Testis (tissue), 3 donors: ENCODE data around the gene LIMA1. TPM values are rescaled to one million over a fixed set of nuclear protein-coding genes. Genes with fewer than 3 reads are reported as not detected.

ENCODE experiments used
- DNase-seq: peaks from one replicate; pipeline ENCODE4 v3.0.0-alpha.2; 2019
- H3K27ac ChIP-seq, 2 donors: fragments of 200-600 bp; sonication (generic); one replicate each; pipeline ENCODE4 v1.5.1; 2019
- H3K27me3 ChIP-seq: fragments of 200-600 bp; sonication (generic); one replicate; pipeline ENCODE4 v1.5.1; 2019
- H3K36me3 ChIP-seq: fragments of 200-600 bp; sonication (generic); one replicate; pipeline ENCODE4 v1.5.1; 2017; ENCODE audit warnings: low read depth; ENCODE audit errors: missing control alignments
- H3K4me1 ChIP-seq: fragments of 200-600 bp; sonication (generic); one replicate; pipeline ENCODE4 v1.5.1; 2019
- H3K4me3 ChIP-seq, 2 donors: fragments of 200-600 bp; sonication (generic); one replicate each; pipeline ENCODE4 v1.5.1; 2017 to 2019
- H3K9me3 ChIP-seq: fragments of 200-600 bp; sonication (generic); one replicate; pipeline ENCODE4 v1.5.1; 2017
- POLR2A ChIP-seq: fragments of 450-650 bp; IDR thresholded peaks from one replicate; pipeline ENCODE4 v1.6.1; 2017; ENCODE audit warnings: antibody characterized with exemption, mild to moderate bottlenecking, moderate library complexity
- WGBS, 2 donors: methylation state at CpG; one replicate each; pipeline ENCODE4 v1.1.5; 2018; 5-methylcytosine and 5-hydroxymethylcytosine counted together
- intact Hi-C: fragments of 100-400 bp; cut with DNase I; formaldehyde crosslinking; loops from one replicate; pipeline ENCODE4 v1.15.1; 2023; ENCODE audit warnings: low total_unique reads
- polyA plus RNA-seq: library from polyadenylated mRNA; stranded (reverse); fragments of 350-450 nt; fragmentation: Illumina TruSeq; extraction: RNeasy Lipid Tissue Mini Kit (QIAGEN cat#74804); gene quantifications from one replicate; pipeline ENCODE4 v1.2.3, GENCODE V29; 2014; ENCODE audit warnings: low read depth, low replicate concordance; ENCODE audit not compliant: insufficient read depth
- total RNA-seq, 2 donors: library from RNA; depleted of rRNA; stranded (reverse); fragments of >200 nt; gene quantifications; one replicate each; pipeline ENCODE4 v1.2.3, GENCODE V29; 2016
- TF ChIP-seq, protein P1 (sequence below), 3 experiments: fragments of 450-650 bp in 2 of 3; fragments of 200-600 bp in 1 of 3; sonication (generic) in 1 of 3; IDR thresholded peaks; one replicate each; pipeline ENCODE4 v1.5.1; 2016 to 2019; ENCODE audit warnings: antibody characterized with exemption in 3 of 3, mild to moderate bottlenecking in 2 of 3, moderate library complexity in 1 of 3

Gene LIMA1
- total and polyA plus RNA-seq, 3 donors from 2014 or later = 37.8 to 42.8 (median 41.0) TPM

- H3K27me3 ChIP-seq = no peaks in the 10 kb centered on the region
- no peak for DNase-seq
- no peaks in the 10 kb centered on the region for H3K36me3 ChIP-seq
- H3K4me3 ChIP-seq = no peak overlapping the region
- WGBS, 2 donors = 82 to 83% methylated on average over 2 of the region's 2 CpGs
- intact Hi-C loops = no loop called here
- TF ChIP-seq POLR2A = no peak
- TF ChIP-seq, protein P1, sequence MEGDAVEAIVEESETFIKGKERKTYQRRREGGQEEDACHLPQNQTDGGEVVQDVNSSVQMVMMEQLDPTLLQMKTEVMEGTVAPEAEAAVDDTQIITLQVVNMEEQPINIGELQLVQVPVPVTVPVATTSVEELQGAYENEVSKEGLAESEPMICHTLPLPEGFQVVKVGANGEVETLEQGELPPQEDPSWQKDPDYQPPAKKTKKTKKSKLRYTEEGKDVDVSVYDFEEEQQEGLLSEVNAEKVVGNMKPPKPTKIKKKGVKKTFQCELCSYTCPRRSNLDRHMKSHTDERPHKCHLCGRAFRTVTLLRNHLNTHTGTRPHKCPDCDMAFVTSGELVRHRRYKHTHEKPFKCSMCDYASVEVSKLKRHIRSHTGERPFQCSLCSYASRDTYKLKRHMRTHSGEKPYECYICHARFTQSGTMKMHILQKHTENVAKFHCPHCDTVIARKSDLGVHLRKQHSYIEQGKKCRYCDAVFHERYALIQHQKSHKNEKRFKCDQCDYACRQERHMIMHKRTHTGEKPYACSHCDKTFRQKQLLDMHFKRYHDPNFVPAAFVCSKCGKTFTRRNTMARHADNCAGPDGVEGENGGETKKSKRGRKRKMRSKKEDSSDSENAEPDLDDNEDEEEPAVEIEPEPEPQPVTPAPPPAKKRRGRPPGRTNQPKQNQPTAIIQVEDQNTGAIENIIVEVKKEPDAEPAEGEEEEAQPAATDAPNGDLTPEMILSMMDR (IDR thresholded peaks at IDR 0.05) = no peak
- H3K9me3 ChIP-seq = no peaks in the 10 kb centered on the region
- H3K4me1 ChIP-seq = peaks cover 8% of the 10 kb centered on the region
- H3K27ac ChIP-seq = no peak overlapping the region
These were observed 59.2 kb downstream of the LIMA1 start for GRCh38 chr12:50224026-50224692.

GRCh38 chr12:50222275-50222783 lies 61.0 kb downstream of the LIMA1 start:
- peaks cover 8% of the 10 kb centered on the region for H3K4me1 ChIP-seq
- no peak for TF ChIP-seq POLR2A
- TF ChIP-seq, protein P1 (IDR thresholded peaks at IDR 0.05) = peak in 1 of 3 experiments; percentile 35
- DNase-seq = peak; percentile 75

DNA sequence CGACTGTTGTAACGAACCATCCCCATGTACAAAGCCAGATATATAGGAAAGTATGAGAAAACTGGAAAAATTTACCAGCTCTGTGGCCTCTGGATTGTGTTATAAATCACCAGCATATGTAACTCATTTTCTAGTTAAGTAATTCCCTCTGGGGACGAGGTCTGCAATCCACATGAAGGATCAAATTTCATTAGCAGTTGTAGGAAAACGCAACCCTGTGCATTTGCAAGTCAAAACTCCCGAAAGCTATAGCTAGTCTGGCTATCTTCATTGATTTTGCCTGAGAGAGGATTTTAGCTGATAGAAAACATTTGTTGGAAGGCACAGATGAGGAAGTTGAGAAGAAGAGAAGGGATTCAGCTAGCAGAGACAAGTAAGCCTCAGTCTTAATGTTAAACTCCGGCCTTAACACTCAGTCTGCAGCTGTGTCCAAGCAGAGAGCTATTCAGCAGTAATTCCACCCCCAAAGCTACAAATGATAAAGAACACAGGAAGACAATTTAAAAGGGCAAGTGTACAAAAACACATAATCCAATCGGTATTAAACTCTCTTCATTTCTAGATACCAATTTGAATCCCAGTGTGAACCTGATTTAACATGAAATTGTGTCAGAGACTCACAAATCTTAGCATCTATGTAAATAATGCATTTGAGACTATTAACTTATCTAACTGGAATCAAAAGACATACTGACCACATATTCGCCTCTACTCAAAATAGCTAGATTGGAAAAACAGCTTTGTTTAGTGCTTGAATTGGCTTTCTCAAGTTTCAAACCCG lies 61.9 kb downstream of the LIMA1 start:
- intact Hi-C loops = no loop called here
- DNase-seq = no peak

More at GRCh38 chr12:50222275-50222783, 61.0 kb downstream of the LIMA1 start:
- no peaks in the 10 kb centered on the region for H3K9me3 ChIP-seq
- no peaks in the 10 kb centered on the region for H3K36me3 ChIP-seq
- intact Hi-C loops = no loop called here
- H3K27ac ChIP-seq = peak overlapping the region; percentile 75 to 78
- H3K27me3 ChIP-seq = no peaks in the 10 kb centered on the region
- H3K4me3 ChIP-seq = peak overlapping the region; percentile 15 to 21
- 18 to 39% methylated on average over 5 of the region's 5 CpGs for WGBS, 2 donors

GRCh38 chr12:50220363-50220995 lies 62.8 kb downstream of the LIMA1 start:
- Histone ChIP-seq H3K36me3 (no peaks in the 10 kb centered on the region), H3K4me1 (peaks cover 8% of the 10 kb centered on the region), H3K4me3 (peak overlapping the region in 1 of 2 donors; percentile 15), H3K27me3 (no peaks in the 10 kb centered on the region), H3K27ac (peak overlapping the region; percentile 75 to 78), H3K9me3 (no peaks in the 10 kb centered on the region)
- no peak for TF ChIP-seq POLR2A
- TF ChIP-seq, protein P1 (IDR thresholded peaks at IDR 0.05) = no peak
- DNase-seq = no peak
- intact Hi-C loops = no loop called here
- 23 to 47% methylated on average over 4 of the region's 4 CpGs for WGBS, 2 donors

More for the DNA sequence above, 61.9 kb downstream of the LIMA1 start:
- peak overlapping the region; percentile 75 to 78 for H3K27ac ChIP-seq
- H3K9me3 ChIP-seq = no peaks in the 10 kb centered on the region
- peaks cover 8% of the 10 kb centered on the region for H3K4me1 ChIP-seq
- 22 to 27% methylated on average over 9 of the region's 9 CpGs for WGBS, 2 donors
- H3K27me3 ChIP-seq = no peaks in the 10 kb centered on the region
- no peaks in the 10 kb centered on the region for H3K36me3 ChIP-seq
- no peak for TF ChIP-seq POLR2A
- TF ChIP-seq, protein P1 (IDR thresholded peaks at IDR 0.05) = no peak
- peak overlapping the region; percentile 15 to 21 for H3K4me3 ChIP-seq
